SIG-M5 (cell line): ENCODE results near the gene CERK.

Source experiments
- DNase-seq: peaks from one replicate; lab custom pipeline; 2025; lab: John Stamatoyannopoulos, UW

The CERK gene

DNA sequence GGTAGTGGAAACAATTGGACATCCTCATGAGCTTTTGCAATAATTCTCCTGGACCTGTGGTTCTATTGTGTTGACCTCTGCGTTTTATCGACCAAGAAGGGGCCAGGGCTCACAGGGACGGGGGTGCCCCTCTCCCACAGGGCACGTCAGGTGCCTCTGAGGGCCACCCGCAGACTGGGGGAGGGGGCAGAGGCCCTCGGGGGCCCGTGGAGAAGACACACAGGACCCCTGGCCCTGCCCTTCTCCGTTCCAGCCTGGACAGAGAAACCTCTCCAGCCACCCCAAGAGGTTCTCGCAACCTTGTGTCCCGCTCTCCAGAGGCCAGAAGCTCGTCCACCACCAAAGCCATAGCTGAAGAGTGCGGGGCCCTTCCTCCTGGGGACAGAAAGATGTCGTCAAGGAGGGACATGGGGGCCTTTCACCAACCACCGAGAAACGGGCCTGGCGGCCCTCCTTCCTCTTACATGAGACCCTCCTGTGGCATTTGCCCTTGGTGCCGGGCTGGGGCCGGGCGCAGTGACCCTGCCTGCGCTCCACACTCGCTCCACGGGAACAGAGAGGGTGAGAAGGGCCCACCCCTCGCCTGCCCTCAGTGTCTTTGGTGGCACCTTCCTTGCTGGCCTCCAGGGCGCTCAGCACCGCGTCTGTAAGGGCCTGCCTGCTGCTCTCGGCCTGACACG lies 60.6 kb downstream of the CERK start:
- DNase-seq, result no peak

DNA sequence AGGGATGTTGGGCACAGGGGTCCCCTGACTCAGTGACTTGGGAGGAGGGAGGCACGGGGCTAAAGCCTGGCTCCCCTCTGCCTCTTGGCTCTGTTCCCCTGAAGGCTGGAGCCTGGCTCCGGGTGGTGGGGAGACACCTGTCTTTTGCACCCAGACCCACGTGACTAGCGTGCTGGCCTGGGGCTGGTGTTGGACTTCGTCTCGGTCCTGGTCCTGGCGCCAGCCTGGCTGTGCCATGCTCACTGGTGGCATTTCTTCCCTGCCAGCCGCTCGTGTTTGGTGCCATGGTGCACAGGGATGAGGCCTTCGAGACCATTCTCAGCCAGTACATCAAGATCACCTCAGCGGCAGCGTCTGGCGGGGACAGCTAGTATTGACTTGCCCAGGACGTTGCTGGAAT lies 61.2 kb downstream of the CERK start:
- no peak for DNase-seq

DNA sequence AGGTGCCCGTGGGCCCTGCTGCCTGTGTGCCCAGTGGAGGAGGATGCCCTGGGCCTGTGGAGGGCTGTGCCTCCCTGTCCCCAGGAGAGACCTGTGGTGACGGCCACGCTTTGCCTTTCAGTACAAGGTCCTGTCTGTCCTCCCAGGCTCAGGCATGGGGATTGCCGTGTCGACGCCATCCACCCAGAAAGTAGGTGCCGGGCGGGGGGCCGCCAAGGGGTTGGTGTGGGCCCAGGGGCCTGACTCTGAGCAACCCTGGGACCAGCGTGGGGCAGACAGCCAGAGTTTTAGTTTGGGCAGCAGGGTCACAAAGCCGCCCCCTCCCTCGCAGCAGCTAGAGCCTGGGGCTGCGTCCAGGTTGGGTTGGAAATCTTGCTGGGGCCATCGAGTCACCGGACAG lies 61.6 kb downstream of the CERK start:
- no peak for DNase-seq

DNA sequence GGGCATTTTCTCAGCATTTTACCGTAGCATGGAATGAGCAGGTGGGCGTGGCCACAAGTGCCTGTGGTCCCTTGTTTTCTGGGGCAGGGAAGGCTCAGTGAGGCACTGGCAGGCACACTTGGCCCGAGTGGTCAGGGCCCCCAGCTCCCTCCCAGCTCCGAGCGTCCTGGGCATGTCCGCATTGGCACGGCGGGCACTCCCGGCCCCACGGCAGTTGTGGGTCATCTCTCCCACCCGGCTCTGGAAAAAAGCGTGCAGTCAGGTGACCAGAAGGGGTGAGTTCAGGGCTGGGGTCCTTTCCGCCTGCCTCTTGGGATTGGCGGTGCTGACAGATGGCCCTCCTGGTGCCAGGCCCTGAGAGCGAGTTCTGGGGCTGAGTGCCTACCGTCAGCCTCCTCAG lies 62.1 kb downstream of the CERK start:
- no peak for DNase-seq

DNA sequence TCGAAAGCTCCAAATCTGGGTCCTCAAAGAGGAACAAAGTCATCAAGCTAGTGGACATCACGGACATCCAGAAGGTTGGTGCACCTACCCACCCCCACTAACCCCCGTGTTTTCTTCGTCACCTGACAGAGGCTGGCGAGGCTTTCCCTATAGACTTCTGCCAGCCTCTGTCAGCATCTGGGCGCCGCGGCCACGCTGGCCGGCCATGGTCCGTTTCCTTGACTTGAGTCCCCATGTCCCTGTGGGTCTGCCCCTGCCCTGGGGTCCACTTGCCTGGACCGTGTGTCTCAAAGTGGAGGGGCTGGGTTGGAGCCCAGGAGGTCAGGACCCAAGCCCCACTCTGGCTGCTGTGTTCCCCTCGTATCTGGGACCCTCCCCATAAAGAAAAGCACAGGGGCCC lies 62.6 kb downstream of the CERK start:
- DNase-seq, result no peak

DNA sequence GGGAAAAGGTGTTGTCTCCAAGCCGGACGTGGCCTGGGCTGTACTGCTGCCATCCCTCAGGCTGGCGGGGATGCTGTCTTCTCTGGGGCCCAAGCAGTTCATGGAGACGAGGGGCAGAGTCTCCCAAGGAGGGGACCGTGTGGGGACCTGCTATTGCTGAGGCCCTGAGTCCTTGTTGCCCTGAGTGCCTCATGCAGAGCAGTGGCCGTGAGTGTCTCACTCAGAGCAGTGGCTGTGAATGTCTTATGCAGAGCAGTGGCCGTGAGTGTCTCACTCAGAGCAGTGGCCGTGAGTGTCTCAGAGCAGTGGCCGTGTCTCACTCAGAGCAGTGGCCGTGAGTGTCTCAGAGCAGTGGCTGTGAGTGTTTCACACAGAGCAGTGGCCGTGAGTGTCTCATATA lies 63.1 kb downstream of the CERK start:
- no peak for DNase-seq

DNA sequence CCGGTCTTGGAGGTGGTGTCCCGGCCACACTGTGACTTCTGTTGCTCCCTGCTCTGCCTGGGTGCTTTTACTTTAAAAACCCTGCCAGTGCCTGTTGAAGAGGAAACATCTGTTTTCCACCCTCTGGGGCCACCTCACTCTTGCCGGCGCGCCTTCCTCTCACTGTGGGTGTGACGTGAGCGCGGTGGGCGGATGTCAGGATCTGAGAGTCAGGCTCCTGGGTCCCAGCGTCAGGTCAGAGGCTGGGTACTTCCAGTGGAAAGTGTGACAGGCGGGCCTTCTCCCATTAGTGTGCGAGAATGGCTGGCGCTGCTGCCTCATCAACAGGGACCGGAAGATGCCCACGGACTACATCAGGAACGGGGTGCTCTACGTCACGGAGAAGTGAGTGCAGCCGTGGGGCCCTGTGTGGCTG lies 63.7 kb downstream of the CERK start:
- no peak for DNase-seq

DNA sequence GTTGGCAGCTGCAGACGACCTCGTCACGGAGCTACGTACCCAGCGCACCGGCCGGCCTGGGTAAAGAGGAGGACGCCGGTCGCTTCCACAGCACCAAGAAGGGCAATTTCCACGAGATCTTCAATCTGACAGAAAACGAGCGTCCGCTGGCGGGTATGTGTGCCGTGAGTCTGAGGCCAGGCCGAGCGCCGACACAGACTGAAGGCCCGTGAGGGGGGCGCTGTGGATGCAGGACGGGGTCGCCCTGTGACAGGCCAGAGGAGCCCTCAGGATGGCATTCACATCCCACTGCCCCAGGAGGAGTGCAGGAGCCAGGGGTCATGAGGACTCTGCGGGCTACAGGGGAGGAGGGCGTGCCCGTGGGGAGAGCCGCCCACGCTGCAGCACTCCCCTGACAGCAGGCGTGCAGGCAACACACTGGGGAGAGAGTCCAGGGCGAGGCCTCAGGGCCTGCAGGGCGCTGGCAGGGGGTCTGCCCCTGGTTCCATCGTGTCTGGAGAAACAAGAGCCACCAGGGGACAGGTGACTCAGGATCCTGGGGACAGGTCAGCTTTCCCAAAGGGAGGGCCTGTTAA lies 64.3 kb downstream of the CERK start:
- DNase-seq, result no peak

DNA sequence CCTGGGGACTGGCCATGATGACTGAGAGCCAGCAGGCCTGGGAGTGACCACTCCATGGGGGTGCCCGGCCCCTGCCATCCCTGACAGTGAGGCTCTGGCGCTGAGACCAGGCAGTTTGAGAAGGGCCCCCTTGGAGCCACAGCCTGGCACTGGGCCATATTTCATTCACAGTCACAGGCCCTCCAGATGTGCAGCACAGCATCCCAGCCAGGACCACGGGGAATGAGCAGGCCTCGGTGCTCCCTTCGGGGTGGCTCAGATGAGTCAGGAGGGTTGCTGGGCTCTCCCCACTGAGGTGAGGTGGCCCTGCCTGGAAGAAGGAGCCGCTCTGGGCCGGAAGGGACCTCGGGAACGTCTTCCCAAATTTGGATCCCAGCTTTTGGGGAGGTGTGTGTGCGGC lies 64.8 kb downstream of the CERK start:
- DNase-seq, result no peak

DNA sequence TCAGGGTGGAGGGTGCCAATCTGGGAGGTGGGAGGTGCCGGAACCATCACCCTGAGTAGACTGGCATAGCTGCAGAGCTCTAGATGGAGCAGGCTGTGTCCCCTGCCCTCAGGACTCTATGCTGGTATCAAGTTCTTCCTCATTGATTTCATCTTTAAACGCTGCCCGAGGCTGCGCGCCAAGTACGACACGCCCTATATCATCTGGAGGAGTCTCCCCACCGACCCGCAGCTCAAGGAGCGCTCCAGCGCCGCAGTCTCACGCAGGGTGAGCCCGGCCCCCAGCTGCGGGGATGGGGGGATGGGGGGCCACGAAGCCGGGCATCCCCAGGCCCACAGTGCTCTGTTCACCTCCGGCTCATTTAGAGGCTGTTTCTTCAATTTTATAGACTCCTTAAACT lies 65.3 kb downstream of the CERK start:
- DNase-seq, result no peak

DNA sequence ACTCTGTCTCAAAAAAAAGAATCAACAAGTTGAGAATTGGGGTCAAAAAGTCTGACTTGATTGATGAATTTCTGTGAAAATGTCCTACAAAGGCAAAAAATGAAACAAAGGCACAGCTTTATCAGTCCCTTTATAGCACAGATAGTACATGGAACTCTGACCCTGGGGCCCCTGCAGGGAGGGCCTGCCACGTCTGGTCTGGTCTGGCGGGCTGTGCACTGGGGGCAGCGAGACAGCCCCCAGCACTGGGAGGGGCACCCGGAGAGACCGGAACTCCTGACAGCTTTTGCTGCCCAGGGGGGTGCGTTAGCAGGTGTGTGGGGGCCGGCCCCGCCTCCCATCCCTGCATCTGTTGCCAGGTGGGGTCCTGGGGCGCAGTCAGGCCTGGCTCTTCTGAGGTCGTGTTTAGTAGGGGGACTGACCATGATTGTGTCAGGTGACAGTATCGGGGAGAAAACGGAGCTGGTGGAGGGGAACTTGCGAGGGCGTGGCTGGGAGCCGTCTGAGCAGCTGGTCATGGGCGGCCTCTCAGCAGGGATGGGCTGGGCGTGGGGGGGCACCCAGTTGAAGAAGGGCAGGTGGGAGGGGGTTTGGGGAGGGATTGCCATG lies 66.1 kb downstream of the CERK start:
- DNase-seq, result no peak

DNA sequence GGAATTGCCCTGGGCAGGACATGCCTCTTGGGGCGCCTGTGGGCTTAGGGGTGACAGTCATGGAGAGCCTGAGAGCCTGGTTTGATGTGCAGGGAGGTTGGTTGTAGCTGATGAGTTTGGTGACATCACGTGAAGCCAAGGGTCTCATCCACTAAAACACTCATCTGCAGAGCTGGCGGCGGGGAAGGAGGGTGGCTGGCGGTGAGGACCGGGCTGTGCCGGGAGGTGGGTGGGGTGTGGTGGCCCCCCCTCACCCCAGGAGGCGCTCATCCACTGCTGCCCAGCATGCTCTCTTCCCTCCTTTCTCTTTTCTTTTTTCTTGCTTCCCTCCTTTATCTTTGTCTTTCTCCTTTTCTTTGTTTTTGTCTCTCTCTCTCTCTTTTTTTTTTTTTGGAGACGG lies 68.9 kb downstream of the CERK start:
- no peak for DNase-seq

DNA sequence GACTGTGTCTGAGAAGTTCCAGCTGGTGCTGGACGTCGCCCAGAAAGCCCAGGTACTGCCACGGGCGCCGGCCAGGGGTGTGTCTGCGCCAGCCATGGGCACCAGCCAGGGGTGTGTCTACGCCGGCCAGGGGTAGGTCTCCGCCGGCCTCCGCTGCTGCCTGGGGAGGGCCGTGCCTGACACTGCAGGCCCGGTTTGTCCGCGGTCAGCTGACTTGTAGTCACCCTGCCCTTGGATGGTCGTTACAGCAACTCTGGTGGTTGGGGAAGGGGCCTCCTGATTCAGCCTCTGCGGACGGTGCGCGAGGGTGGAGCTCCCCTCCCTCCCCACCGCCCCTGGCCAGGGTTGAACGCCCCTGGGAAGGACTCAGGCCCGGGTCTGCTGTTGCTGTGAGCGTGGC lies 69.9 kb downstream of the CERK start:
- DNase-seq, result no peak

DNA sequence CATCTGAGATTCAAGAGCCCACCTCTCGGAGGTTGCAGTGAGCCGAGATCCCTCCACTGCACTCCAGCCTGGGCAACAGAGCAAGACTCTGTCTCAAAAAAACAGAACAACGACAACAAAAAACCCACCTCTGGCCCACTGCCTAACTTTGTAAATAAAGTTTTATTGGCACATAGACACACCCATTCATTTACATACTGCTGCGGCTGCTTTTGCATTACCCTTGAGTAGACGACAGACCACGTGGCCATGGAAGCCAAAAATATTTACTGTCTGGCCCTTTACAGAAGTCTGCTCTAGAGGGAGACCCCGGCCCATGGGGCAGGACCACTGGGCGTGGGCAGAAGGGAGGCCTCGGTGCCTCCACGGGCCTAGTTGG lies 70.8 kb downstream of the CERK start:
- no peak for DNase-seq

DNA sequence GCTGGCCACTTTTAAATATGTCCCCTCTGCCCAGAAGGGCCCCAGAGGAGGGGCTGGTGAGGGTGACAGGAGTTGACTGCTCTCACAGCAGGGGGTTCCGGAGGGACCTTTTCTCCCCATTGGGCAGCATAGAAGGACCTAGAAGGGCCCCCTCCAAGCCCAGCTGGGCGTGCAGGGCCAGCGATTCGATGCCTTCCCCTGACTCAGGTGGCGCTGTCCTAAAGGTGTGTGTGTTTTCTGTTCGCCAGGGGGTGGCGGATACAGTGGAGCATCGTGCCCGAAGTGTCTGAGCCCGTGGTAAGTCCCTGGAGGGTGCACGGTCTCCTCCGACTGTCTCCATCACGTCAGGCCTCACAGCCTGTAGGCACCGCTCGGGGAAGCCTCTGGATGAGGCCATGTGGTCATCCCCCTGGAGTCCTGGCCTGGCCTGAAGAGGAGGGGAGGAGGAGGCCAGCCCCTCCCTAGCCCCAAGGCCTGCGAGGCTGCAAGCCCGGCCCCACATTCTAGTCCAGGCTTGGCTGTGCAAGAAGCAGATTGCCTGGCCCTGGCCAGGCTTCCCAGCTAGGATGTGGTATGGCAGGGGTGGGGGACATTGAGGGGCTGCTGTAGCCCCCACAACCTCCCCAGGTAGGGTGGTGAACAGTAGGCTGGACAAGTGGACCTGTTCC lies 71.3 kb downstream of the CERK start:
- DNase-seq, result no peak

DNA sequence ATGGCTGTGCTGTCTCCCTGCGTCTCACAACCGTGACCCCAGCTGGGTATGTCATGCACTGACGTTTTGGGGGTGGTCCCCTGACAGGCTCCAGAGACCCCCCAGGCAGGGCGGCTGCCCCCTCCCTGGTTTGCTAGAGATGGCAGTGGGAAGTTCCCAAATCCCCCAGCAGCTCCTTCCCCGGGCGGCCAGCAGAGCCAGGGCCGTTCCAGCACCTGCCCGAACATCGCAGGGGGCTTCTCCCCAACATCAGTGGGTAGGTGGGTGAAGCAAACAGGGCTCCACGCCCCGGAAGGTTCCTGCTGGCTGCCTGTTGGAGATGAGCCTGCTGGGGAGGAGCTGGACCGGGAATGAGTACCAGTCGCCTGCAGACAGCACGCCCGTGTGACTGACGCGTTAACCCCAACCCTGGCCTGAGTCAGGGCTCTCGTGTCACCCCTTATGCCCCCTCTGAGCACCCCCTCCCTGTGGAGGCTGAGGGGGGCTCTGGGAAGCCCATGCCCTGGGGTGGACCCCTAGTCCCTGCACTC lies 72.2 kb downstream of the CERK start:
- DNase-seq, result no peak

DNA sequence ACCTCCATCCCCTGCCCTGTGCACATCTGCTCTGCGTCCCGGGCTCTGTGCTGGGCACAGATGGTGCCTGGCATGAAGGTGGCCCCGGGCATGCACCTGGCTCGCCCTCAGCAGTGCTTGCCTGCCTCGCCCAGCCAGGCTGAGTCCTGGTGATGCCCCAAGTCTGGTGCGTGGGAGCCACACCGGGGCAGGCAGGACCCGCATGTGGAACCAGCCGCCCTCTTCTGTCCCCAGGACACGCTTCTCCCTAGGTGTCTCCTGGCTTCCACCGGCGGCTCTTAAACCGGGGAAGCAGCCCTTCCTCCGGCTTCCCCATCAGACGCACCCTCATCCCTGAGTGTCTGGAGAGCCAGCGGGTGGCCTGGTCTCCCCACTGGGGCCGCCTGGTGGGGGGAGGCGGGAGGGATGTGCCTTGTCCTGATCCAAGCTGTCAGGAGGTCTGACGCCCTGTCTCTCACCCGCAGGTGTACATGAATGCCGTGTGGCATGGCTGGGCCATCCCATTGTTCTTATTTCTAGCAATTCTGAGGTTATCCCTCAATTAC lies 72.8 kb downstream of the CERK start:
- DNase-seq, result no peak

DNA sequence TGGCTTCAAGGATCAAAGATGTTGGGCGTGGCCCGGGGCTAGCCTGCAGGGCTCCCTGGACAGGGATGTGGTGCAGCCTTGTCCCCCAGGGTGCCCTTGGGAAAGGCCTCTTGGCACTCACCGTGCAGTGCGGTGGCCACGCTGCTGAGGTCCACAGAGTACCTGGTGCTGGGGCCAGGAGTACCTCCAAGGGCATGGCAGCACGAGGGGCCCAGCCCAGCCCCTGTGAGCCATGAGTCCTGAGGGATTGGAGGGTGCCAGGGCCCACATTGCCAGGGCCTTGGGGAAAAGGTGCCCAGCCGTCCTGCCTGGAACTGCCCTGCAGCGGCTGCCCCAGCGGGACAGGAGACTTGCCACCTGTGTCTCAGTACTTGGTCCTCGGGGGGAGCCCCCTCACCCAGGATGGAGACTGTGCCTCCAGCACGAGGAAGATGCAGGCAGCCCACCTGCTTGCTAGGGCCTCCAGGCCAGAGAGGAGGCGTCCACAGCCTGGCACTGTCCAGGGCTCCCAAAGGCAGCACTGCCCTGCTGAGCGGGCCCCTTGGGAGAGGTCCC lies 73.7 kb downstream of the CERK start:
- no peak for DNase-seq

DNA sequence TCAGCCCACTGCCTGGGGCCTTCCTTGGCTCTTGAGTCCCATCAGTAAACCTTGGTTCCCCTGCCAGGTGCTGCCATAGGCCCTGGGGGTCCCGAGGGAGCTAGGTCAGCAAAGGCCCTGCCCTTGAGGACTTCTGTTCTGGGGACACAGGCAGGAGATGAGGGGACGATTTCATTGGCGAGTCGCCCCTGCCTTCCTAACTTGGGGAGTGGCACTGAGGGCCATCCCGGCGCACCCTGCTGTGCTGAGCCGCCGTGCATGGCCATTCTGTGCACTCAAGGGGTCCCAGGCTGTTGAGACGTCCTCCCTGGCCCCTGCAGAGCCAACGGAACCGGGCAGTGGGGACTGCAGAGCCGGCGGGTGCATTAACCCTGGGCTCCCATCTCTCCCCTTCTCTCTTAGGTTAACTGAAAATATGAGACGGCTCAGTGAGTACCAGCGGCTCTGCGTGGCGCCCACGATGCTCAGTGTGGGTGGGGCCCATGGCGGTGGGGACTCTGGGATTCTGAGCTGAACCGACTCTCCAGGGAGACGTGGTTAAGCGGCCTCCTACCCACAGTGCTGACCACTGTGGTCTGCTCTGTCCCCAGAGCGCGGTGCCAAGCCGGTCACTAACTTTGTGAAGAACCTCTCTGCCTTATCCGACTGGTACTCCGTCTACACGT lies 74.5 kb downstream of the CERK start:
- DNase-seq, result no peak

DNA sequence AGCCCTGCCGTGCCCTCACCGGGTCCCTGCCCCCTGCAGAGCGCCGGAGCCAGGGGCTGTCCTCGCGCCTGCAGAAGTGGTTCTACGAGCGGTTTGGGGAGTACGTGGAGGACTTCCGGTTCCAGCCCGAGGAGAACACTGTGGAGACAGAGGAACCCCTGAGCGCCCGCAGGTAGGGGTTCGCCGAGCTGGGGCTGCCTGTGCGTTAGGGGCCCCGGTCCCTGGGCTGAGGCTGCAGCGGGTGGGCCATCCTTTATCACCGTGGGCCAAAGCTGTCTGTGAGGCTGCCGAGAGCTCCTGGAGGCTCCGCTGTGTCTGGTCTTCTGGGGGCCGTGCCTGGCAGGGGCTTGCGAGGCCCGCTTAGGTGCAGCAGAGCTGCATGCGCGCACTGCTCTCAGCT lies 75.1 kb downstream of the CERK start:
- no peak for DNase-seq

DNA sequence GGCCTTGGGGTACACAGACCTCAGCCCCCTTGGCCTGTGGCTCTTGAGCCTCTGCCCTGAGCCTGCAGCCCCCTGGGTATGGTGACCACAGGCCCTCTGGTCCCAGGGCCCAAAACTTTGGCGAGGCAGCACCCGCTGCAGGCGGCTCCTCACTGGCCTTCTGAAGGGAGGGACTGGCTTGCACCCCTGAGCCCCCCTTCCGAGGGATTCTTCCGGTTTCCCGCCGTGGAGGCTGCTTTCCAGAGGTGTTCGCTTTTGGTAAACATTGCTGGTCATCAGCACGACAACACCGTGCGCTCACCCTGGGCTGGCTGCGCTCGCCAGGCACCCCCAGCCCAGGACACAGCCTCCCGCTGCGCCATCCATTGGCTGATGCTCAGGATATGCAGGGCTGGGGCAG lies 75.8 kb downstream of the CERK start:
- DNase-seq, result no peak
